ENCODE measurements around the gene PPM1F. TPM values are rescaled to one million over a fixed set of nuclear protein-coding genes. Genes with fewer than 3 reads are reported as not detected.

The PPM1F gene
- total RNA-seq, 1 donor from 2014 or later: 22.7 TPM

DNA sequence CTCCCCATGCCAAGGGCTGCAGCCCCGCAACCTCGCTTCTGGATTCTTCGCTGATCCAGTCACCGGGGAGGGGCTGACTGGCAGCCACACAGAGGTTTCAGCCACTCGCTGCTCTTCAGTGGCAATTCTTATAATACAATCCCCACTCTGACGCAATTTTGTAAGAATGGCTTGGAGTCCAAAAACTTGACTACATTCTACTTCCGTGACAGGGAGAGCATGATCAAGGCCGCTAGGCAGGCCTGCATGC is 14.9 kb downstream of the PPM1F start:
- no peak for TF ChIP-seq CTCF (IDR thresholded peaks at IDR 0.05; ENCODE audit: unreplicated experiment)
- no peak for DNase-seq (ENCODE audit: low spot score, unreplicated experiment)
- Mint-ChIP-seq H3K9me3 (ENCODE audit: low read depth) (no peaks in the 10 kb centered on the region), H3K36me3 (ENCODE audit: insufficient read depth) (peaks cover 19% of the 10 kb centered on the region), H3K4me1 (ENCODE audit: low read depth) (peaks cover 4% of the 10 kb centered on the region), H3K27ac (peak overlapping the region; percentile 97), H3K27me3 (no peaks in the 10 kb centered on the region), H3K4me3 (ENCODE audit: low read depth) (peak overlapping the region; percentile 87)

DNA sequence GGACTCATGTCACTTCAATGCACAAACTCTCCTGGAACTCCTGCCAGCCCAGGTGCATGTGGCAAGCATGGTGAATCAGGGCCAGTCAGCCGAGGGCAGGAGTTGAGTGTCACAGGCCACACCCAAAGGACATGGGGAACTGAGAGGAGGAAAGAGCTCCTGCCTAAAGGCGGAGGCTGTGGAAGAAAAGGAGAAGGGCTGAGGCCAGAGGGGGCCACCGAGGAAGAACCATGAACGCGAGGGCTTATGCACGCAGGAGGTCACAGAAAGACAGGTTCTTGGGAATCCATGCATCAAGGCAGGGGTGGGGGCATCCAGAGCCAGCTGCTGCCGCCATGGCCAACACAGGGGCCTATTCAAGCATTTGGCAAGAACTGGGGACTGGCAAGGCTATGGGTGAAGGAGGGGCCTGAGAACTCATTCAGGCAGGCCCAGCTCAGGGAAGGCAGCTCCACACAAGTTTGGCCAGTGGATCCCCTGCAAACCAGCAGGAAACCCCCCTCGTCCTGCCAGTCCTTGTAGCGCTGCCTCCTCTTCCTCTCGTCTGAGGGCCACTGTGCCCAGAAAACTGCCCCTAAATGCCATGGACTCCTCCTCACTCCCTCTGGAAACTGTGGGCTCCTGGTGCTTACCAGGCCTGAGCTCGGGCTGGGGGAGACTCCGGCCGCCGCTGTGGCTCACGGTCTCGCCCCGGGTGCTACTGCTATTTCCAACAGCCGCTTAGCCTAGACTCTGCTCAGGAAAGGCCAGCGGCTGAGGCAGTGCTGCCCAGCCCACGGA is 15.4 kb downstream of the PPM1F start:
- no peak overlapping the region for H3K4me3 Mint-ChIP-seq (ENCODE audit: low read depth)
- no peaks in the 10 kb centered on the region for H3K27me3 Mint-ChIP-seq
- H3K4me1 Mint-ChIP-seq (ENCODE audit: low read depth): peaks cover 4% of the 10 kb centered on the region
- H3K27ac Mint-ChIP-seq: peak overlapping the region; percentile 59
- TF ChIP-seq CTCF (IDR thresholded peaks at IDR 0.05; ENCODE audit: unreplicated experiment): no peak
- no peaks in the 10 kb centered on the region for H3K9me3 Mint-ChIP-seq (ENCODE audit: low read depth)
- no peak for DNase-seq (ENCODE audit: low spot score, unreplicated experiment)
- peaks cover 20% of the 10 kb centered on the region for H3K36me3 Mint-ChIP-seq (ENCODE audit: insufficient read depth)

DNA sequence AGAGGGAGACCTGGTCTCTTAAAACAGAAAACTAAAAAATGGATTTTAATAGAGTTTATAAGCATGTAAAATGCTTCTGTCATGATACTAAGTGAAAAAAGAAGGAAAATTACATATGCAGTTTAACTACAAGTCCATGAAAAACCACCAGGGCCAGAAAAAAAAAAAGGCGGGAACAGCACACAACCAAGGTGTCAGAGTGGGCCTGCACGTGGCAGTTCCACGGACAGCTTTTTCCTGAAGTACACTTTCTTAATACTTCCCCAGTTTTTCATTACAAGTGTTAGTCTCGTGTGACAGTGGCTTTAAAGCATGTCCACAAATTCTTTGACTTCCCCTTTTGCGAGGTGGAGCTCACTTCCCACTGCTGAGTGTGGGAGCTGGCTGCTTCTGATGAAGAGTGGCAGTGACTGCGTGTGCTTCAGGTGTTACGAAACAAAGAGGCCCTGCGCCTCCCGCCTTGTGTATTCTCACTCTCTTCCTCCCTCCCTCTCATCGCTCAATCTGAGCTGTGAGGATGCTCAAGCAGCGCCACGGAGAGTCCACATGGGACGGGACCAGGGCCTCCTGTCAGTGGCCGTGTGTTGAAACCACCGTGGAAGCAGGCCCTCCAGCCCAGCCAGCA is 16.4 kb downstream of the PPM1F start:
- H3K27ac Mint-ChIP-seq: no peak overlapping the region
- DNase-seq (ENCODE audit: low spot score, unreplicated experiment): no peak
- no peak overlapping the region for H3K4me3 Mint-ChIP-seq (ENCODE audit: low read depth)
- no peaks in the 10 kb centered on the region for H3K9me3 Mint-ChIP-seq (ENCODE audit: low read depth)
- H3K4me1 Mint-ChIP-seq (ENCODE audit: low read depth): peaks cover 4% of the 10 kb centered on the region
- H3K27me3 Mint-ChIP-seq: no peaks in the 10 kb centered on the region
- no peak for TF ChIP-seq CTCF (IDR thresholded peaks at IDR 0.05; ENCODE audit: unreplicated experiment)
- peaks cover 17% of the 10 kb centered on the region for H3K36me3 Mint-ChIP-seq (ENCODE audit: insufficient read depth)

DNA sequence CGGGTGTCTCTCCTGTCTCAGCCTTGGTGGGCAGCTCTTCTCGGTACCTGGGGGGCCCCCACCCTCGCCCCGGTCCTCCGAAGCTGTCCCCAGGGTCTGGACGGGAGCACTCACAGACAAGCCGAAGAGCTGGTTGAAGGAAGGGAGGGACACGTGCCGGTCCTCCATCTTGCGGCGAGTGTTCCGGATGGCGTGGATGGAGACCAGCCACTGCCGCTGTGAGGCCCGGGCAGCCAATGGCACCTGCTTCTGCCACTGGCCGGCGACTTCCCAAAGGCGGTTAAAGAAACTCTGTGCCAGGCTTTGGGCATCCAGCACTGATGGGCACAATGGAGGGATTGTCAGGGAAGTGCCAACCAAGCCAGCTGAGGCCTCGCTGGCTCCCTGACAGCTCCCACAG is 18.7 kb downstream of the PPM1F start:
- no peak overlapping the region for H3K4me3 Mint-ChIP-seq (ENCODE audit: low read depth)

GRCh38 chr22:21933413-21933812 is 19.2 kb downstream of the PPM1F start:
- H3K4me3 Mint-ChIP-seq (ENCODE audit: low read depth): no peak overlapping the region
- peaks cover 21% of the 10 kb centered on the region for H3K36me3 Mint-ChIP-seq (ENCODE audit: insufficient read depth)
- no peaks in the 10 kb centered on the region for H3K27me3 Mint-ChIP-seq
- TF ChIP-seq CTCF (IDR thresholded peaks at IDR 0.05; ENCODE audit: unreplicated experiment): no peak
- H3K9me3 Mint-ChIP-seq (ENCODE audit: low read depth): no peaks in the 10 kb centered on the region
- H3K4me1 Mint-ChIP-seq (ENCODE audit: low read depth): peaks cover 2% of the 10 kb centered on the region
- DNase-seq (ENCODE audit: low spot score, unreplicated experiment): no peak
- H3K27ac Mint-ChIP-seq: no peak overlapping the region

More for the DNA sequence above, 18.7 kb downstream of the PPM1F start:
- no peak for DNase-seq (ENCODE audit: low spot score, unreplicated experiment)
- no peak overlapping the region for H3K27ac Mint-ChIP-seq
- peaks cover 21% of the 10 kb centered on the region for H3K36me3 Mint-ChIP-seq (ENCODE audit: insufficient read depth)
- no peak for TF ChIP-seq CTCF (IDR thresholded peaks at IDR 0.05; ENCODE audit: unreplicated experiment)
- peaks cover 4% of the 10 kb centered on the region for H3K4me1 Mint-ChIP-seq (ENCODE audit: low read depth)
- no peaks in the 10 kb centered on the region for H3K27me3 Mint-ChIP-seq
- no peaks in the 10 kb centered on the region for H3K9me3 Mint-ChIP-seq (ENCODE audit: low read depth)
